RPMI8226 (cell line): ENCODE results near the gene HAND2.

Source experiments
- DNase-seq: peaks from one replicate; pipeline ENCODE4 v3.0.0-alpha.2; 2015

Gene HAND2

GRCh38 chr4:173529477-173530325 is at the start of gene HAND2:
TSS of gene HAND2 (minus strand) at chr4:173530229. CDS start at chr4:173529289, 940 bp downstream.
- no peak for DNase-seq

GRCh38 chr4:173578956-173579355 is 48.9 kb upstream of the HAND2 start:
- DNase-seq: no peak

- DNase-seq: no peak
Observed at GRCh38 chr4:173577963-173578362, 47.9 kb upstream of the HAND2 start.

GRCh38 chr4:173575482-173576152 is 45.6 kb upstream of the HAND2 start:
- no peak for DNase-seq

GRCh38 chr4:173573725-173574124 is 43.7 kb upstream of the HAND2 start:
- no peak for DNase-seq

- DNase-seq: no peak
Observed at GRCh38 chr4:173573286-173573685, 43.3 kb upstream of the HAND2 start.

GRCh38 chr4:173572493-173573129 is 42.6 kb upstream of the HAND2 start:
- no peak for DNase-seq

GRCh38 chr4:173571620-173572019 is 41.6 kb upstream of the HAND2 start:
- no peak for DNase-seq

GRCh38 chr4:173565281-173565680 is 35.3 kb upstream of the HAND2 start:
- DNase-seq: no peak

GRCh38 chr4:173564461-173564860 is 34.4 kb upstream of the HAND2 start:
- DNase-seq: no peak

GRCh38 chr4:173560896-173561295 is 30.9 kb upstream of the HAND2 start:
- DNase-seq: no peak

- DNase-seq: no peak
Observed at GRCh38 chr4:173556398-173557131, 26.5 kb upstream of the HAND2 start.

- DNase-seq: no peak
Observed at GRCh38 chr4:173547889-173548288, 17.9 kb upstream of the HAND2 start.

- no peak for DNase-seq
Observed at GRCh38 chr4:173546776-173547175, 16.7 kb upstream of the HAND2 start.

GRCh38 chr4:173545440-173545839 is 15.4 kb upstream of the HAND2 start:
- DNase-seq: no peak

- DNase-seq: no peak
Observed at GRCh38 chr4:173543266-173543665, 13.2 kb upstream of the HAND2 start.

GRCh38 chr4:173539986-173540385 is 10.0 kb upstream of the HAND2 start:
- no peak for DNase-seq

- no peak for DNase-seq
Observed at GRCh38 chr4:173538909-173539445, 8.9 kb upstream of the HAND2 start.

- no peak for DNase-seq
Observed at GRCh38 chr4:173538148-173538908, 8.3 kb upstream of the HAND2 start.

- DNase-seq: no peak
Observed at GRCh38 chr4:173537613-173538147, 7.7 kb upstream of the HAND2 start.

GRCh38 chr4:173536808-173537429 is 6.9 kb upstream of the HAND2 start:
- no peak for DNase-seq
